GM19438 (cell line): ENCODE data around the gene FAM50A.

Experiments
- ATAC-seq: cut with Tn5 transposase; IDR thresholded peaks from one replicate; pipeline ENCODE4 v1.9.1; 2021; ENCODE audit warnings: low read depth; ENCODE audit not compliant: unreplicated experiment

Gene FAM50A

DNA sequence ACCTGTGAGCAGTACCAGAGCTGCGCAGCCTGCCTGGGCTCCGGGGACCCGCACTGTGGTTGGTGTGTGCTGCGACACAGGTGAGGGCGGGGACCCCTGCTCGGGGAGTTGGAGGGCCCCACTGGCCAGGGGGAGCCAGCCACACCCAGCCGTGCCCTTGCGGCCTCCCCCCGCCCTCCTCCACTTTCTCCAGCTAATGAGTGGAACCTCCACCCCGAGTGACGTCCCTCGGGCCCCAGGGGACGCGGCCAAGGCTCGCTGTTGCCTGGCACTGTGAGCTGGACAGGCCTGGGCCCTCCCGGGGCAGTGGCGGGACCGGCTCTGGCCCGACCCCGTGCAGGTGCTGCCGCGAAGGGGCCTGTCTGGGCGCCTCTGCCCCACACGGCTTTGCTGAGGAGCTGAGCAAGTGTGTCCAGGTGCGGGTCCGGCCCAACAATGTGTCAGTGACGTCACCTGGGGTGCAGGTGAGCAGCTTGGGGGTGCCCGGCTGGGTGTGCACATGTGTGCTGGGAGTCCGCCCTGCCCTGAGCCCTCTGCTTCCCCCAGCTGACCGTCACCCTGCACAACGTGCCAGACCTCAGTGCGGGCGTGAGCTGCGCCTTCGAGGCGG is 19.8 kb downstream of the FAM50A start:
- no peak for ATAC-seq

DNA sequence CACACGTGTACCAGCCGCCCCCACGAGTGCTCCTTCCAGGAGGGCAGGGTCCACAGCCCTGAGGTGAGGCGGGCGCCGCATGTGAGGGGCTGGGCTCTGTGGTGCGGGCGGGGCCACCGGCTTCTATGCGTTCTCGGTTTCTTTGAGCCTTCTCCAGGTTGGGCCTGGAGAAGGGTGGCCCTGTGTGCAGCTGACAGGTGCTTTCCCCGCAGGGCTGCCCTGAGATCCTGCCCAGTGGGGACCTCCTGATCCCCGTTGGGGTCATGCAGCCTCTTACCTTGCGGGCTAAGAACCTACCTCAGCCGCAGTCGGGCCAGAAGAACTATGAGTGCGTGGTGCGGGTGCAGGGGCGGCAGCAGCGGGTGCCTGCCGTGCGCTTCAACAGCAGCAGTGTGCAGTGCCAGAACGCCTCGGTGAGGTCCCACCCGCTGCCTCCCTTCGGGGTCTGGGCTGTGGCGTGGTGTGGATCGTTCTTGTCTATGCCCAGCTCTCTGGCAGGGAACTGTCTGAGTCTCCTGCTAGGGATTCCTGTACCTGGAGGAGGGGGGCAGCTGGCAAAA is 20.9 kb downstream of the FAM50A start:
- no peak for ATAC-seq

DNA sequence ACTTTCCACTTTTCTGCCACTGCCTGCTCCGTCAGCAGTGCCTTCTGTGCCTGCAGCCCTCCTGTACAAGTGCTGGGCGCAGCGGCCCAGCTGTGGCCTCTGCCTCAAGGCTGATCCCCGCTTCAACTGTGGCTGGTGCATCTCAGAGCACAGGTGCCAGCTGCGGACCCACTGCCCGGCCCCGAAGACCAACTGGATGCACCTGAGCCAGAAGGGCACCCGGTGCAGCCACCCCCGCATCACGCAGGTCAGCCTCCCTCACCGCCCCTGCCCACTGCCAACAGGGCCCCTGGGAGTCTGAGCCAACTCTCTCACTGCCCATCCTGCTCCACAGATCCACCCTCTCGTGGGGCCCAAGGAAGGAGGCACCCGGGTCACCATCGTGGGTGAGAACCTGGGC is 21.7 kb downstream of the FAM50A start:
- ATAC-seq, result no peak

DNA sequence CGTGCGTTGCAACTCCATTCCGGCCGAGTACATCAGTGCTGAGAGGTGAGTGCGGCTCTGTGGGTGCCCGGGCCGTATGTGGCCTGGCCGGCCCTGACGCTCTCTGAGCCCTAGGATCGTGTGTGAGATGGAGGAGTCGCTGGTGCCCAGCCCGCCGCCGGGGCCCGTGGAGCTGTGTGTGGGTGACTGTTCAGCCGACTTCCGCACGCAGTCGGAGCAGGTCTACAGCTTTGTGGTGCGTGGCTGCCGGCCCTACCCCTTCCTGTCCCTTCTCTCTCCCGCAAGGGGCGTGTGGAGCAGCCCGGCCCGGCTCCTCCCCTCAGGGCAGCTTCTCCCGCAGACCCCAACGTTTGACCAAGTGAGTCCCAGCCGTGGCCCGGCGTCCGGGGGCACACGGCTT is 22.1 kb downstream of the FAM50A start:
- ATAC-seq, result no peak

DNA sequence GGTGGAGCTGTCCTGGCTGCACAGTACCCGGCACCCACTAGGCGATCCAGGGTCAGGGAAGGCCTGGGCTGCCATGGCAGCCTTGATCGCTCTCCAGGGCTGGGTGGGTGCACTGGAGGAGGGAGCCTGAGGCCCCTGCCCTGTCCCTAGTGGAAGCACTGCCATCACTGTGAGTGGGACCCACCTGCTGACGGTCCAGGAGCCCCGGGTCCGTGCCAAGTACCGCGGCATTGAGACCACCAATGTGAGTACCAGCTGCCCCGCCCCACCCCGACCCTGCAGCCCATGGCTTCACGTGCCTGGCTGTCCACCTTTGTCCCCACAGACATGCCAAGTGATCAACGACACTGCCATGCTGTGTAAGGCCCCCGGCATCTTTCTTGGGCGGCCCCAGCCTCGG is 23.0 kb downstream of the FAM50A start:
- no peak for ATAC-seq

DNA sequence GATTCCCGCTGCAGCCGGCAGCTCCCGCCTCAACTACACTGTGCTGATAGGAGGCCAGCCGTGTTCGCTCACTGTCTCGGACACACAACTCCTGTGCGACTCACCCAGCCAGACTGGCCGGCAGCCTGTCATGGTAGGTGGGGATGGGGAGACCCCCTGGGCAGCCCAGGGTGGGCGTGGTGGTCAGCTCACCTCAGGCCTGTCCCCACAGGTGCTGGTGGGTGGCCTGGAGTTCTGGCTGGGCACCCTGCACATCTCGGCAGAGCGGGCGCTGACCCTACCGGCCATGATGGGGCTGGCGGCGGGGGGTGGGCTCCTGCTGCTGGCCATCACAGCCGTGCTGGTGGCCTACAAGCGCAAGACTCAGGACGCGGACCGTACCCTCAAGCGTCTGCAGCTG is 23.6 kb downstream of the FAM50A start:
- ATAC-seq, result no peak

DNA sequence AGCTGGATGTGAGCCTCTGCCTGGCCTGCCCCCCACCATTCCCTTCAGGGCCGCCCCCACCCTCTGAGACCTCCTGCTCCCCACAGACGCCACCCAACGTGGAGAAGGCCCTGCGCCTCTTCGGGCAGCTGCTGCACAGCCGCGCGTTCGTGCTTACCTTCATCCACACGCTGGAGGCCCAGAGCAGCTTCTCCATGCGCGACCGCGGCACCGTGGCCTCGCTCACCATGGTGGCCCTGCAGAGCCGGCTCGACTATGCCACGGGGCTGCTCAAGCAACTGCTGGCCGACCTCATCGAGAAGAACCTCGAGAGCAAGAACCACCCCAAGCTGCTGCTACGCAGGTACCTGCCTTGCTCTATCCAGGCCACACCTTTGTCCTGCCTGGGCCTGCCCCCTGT is 24.3 kb downstream of the FAM50A start:
- no peak for ATAC-seq

DNA sequence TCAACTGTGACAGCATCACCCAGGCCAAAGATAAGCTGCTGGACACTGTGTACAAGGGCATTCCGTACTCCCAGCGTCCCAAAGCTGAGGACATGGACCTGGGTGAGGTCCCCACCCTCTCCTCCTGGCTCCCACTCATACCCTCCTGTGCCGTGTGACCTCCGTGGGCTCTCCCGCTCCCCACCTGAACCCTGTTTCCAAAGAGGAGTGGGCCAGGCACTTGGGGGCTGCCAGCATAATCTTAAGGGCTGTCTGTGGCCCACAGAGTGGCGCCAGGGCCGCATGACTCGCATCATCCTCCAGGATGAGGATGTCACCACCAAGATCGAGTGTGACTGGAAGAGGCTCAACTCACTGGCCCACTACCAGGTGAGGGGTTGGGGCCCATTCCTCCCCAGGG is 25.2 kb downstream of the FAM50A start:
- ATAC-seq, result no peak

DNA sequence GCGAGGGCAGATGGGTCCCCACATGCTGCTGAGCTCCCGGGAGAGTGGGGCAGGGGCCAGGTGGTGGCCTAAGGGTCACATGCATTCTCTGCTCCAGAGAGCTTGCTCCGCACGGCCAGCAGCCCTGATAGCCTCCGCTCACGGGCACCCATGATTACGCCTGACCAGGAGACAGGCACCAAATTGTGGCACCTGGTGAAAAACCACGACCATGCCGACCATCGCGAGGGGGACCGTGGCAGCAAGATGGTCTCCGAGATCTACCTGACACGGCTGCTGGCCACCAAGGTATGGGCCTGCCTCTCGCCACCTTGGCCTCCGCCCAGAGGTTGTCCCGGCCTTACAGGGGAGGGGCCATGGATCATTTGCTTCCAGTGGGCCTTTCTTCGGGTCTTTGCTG is 25.9 kb downstream of the FAM50A start:
- ATAC-seq, result no peak

DNA sequence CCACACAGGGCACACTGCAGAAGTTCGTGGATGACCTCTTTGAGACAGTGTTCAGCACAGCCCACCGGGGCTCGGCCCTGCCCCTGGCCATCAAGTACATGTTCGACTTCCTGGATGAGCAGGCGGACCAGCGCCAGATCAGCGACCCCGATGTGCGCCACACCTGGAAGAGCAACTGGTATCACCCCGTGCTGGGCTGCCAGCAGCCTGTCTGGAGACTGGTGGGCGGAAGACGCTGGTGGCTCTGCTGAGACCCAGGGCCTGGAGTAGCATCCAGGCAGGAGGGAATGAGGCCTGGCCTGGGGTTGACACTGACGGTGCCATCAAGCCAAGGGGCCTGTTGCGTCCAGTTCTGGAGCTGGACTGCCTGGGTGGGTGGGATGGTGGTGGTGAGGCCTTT is 26.5 kb downstream of the FAM50A start:
- ATAC-seq, result no peak

DNA sequence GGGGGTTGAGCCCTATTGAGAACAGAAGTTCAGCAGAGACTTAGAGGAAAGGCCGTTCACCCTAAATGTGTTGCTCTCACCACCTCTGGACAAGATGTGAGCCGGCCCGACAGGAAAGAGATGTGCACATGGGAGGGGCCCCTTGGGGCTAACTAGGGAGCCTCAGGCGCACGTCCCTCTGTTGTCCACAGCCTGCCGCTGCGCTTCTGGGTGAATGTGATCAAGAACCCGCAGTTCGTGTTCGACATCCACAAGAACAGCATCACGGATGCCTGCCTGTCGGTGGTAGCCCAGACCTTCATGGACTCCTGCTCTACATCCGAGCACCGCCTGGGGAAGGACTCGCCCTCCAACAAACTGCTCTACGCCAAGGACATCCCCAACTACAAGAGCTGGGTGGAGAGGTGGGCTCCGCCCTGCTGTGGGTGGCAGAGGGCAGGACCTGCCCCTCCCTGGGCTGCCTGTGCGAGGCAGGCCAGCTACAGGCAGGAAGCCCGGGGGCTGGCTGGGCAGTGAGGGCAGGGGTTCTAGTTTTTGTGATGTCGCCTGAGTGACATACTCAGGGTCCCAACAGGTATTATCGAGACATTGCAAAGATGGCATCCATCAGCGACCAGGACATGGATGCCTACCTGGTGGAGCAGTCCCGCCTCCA is 27.1 kb downstream of the FAM50A start:
- no peak for ATAC-seq

DNA sequence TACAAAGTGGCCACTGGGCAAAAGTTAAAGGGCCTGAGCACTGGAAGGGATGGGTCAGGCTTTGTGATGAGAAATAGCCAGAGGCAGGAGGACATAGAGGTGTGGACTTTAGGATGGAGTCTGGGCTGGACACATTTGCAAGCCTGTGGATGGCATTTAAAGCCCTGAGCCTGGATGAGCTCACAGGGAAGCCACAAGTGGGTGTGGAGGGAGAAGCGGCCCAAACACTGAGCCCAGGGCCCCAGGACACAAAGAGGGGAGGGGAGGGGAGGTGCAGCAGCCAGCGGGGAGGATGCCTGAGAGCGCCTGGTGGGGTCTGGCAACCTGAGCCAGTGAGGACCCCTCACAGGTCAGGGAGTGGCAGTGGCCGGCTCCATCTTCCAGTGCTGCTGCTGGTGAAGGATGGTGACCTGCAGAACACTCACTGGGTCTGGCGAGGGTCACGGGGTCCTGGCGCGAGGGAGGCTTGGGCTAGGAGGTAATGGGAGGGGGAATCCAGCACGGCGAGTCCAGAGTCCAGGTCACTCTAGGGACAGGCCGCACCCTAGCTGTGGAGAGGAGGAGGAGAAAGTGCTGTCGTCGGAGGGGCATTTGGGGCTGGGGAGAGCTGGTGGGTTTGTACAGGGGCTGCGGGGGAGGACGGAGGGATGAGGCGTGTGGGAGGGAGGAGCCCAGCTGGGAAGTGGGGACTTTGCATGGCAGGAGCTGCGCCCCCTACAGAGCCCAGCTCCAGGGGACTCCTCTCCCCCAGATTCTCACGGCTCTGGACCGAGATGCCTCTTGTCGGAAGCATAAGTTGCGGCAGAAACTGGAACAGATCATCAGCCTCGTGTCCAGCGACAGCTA is 28.1 kb downstream of the FAM50A start:
- no peak for ATAC-seq

DNA sequence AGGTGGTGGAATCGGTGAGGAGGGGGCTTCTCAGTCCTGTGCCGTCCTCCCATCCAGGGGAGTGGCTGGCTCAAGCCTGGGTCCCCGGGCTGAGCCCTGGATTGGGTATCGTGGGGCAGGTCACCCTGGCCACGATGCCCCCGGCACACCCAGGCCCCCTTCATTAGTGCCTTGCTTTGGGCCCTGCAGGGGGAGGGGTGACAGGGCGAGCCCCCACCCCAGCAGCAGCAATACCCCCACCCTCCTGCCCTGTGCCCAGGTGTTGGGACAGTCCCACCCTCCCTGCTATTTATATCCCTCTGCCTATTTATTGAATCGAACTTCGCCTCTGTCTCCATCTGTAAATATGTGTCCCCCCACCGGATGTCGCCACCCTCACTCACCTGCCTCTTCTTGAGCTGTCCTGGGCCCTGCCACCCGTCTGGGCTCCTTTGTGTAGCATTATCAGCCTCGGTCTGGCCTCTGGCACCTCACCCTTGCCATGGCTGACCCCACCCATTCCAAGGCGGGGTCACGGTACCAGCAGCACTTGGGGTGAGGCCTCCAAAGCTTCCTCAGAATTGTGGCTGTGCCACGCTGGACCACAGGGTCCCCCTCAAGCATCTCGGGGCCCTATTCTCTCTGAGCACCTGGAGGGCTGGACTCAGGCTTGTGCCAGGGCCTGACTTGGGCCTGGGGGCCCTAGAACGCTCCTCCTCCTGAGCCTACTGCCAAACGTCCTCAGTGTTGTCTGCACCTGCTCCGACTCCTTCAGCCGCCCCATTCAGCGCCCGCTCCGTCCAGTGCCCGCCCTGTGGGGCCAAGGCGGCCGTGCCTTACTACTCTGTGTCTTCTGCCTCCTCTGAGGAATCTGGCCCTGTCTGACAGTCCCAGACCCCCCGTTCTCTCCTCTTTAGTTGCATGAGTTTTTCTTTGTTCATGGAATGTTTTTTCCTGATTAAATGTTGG is 29.0 kb downstream of the FAM50A start:
- no peak for ATAC-seq

DNA sequence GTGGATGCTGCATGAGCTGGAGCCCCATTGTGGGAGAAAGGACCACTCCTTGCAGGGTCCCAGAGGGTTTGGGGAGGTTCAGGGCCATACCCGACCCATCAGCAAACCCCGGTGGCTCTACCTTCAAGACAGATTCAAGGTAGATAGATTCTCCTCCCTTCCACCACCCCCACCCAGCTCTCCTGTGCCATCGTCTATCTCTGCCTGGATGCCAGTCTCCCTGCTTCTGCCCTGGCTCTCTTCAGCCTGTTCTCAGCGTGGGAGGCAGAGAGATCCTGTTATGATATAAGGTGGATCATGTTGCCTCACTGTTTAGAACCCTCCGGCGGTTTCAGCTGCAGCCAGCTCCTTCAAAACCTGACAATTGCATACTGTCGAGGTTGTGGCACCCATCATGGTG is 29.7 kb downstream of the FAM50A start:
- ATAC-seq, result no peak

DNA sequence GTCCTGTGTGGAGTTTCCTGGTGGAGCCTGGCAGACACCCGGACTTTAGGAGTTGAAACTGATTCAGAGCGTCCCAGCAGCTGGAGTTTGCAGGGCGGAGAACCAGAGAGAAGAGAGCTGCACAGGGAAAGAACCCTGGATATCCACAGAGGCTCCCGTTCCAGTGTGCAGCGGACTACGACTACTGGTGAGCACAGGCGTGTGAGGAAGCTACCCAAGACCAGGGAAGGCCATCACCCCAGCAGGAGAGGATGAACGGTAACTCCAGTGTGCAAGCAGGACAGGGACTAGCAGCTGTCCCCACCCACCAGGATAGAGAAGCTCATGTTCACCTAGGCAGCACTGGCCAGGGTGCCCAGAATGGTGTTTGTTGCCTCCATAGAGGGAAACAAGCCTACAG is 32.9 kb downstream of the FAM50A start:
- ATAC-seq, result no peak

DNA sequence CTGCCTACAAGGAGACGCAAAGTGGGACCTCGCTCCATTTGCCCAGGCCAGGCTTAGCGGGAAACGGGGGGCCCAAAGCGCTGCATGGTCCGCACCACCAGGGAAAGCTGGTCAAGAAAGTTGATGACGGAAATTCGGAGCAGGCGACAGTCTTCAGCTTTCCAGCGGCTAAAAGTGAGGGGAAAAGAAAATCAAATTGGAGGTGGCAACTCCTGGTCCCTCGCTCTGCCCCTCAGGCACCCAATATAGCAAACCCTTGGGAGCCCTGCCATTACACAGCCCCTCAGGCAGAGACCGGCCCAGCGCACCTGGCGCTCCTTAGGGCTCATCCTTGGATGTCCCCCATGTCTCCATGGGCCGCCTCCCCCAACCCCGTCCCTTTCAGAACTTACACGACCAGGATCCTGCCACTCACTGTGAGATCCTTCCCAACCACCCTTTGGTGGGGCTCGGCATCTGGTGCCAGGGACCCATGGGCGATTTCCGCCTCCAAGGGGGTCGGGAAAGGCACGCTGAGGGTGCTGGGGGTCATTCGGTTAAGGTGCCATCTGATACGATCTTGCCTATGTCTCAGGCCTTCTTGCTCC is 34.0 kb downstream of the FAM50A start:
- no peak for ATAC-seq

DNA sequence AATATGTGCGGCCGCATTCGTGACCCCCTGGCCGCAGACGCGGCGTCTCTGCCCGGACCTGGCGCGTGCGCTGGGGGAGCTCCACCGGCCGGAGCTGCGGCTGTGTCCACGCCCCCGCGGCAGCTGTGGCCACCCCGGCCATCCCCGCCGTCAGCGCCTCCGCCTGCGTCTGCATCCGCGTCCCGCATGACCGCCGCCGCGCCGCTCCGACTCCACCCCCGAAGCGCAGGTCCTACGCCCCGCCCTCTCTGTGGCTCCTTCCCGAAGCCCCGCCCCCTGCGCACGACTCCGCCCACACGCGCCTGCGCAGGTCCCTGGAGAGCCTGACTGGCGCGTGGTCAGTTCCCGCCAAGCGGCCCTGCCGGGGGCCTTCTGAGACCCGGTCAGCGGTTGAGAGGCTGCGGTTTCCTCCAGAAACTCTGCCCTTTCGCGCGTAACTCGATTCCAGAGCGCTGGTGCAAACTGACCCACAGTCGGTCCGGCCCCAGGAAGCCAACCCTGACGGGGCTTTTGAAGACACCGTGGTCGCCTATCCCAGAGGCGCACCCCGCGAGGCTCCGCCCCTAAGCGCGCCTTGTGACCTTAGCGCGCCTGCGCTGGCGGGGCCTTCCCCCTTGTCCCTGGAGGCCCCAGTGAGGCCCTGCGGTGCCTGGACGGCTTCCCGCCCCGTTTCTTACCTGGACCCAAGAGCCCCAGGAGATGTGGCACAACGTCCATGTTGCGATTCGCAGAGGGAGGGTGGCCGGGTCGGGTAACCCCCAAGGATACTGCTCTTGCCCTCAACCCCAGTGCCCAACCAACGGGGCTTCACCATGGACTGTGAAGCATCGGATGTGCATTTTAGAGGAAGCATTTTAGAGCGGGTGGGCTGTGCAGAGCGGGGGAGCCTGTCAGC is 35.0 kb downstream of the FAM50A start, which contains the start of gene LAGE3:
LAGE3 (minus strand) TSS at position 554 of the 895 bp plus-strand sequence; CDS start at position 188, 366 bp downstream.
- peak; percentile 83 for ATAC-seq

DNA sequence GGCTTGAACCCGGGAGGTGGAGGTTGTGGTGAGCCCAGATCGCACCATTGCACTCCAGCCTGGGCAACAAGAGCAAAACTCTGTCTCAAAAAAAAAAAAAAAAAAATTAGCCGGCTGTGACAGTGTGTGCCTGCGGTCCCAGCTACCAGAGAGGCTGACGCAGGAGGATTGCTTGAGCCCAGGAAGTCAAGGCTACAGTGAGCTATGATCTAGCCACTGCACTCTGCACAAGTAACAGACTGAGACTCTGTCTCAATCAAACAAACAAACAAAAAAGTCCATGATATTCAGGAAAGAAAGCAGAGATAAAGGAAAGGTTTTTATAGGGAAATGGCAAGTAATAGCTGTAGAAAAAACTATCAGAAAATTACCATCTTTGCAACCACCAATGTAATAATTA is 37.3 kb downstream of the FAM50A start:
- no peak for ATAC-seq
